ENCODE measurements around the gene SLC25A41.

- TF ChIP-seq EP300 (IDR thresholded peaks at IDR 0.05; ENCODE audit: low read length) = no peak
- no peak for TF ChIP-seq POLR2B (IDR thresholded peaks at IDR 0.05; ENCODE audit: low read depth, partially characterized antibody)
These were observed 14.5 kb upstream of the SLC25A41 start for GRCh38 chr19:6448045-6448444.
